AG04450 (cell line): ENCODE data around the gene ZCCHC24. TPM values are rescaled to one million over a fixed set of nuclear protein-coding genes. Genes with fewer than 3 reads are reported as not detected.
A peak's percentile ranks its signal among the peaks of the same experiment; 100 is the strongest.
"Not testable (repeated sequence)": the region's sequence is repeated elsewhere in the genome, so short reads cannot be mapped to it uniquely, and the experiment has no call there.

Experiments
- CTCF ChIA-PET: fragments of 300-600, 350-600 bp; formaldehyde crosslinking; extraction: SDS; loops from one replicate; lab custom pipeline; 2022; ENCODE audit warnings: antibody characterized with exemption, inconsistent platforms; lab: Charles Lee
- POLR2A ChIA-PET: fragments of 350-600 bp; formaldehyde crosslinking; extraction: SDS; loops from one replicate; lab custom pipeline; 2021; ENCODE audit warnings: antibody characterized with exemption, inconsistent platforms; lab: Yijun Ruan, JAX
- DNase-seq: peaks from one replicate; pipeline ENCODE4 v3.0.0-alpha.2; 2011; ENCODE audit warnings: low read depth, low spot score
- H3K27ac ChIP-seq: one replicate; pipeline ENCODE4 v1.5.1; 2012; ENCODE audit warnings: low read depth, low read length, control low read depth
- H3K27me3 ChIP-seq: one replicate; pipeline ENCODE4 v1.6.0; 2012; ENCODE audit warnings: low read length; ENCODE audit not compliant: control insufficient read depth, insufficient read depth
- H3K4me3 ChIP-seq: 2 replicates; pipeline ENCODE4 v1.5.1; 2011; ENCODE audit warnings: mild to moderate bottlenecking, low read depth, low read length, control low read depth
- H3K9me3 ChIP-seq: 2 replicates; pipeline ENCODE4 v1.5.1; 2012; ENCODE audit warnings: low read length; ENCODE audit not compliant: control insufficient read depth, insufficient read depth
- polyA plus RNA-seq: library from polyadenylated mRNA; depleted of rRNA; stranded (reverse); fragments of >200 nt; gene quantifications from 2 replicates; pipeline ENCODE4 v1.2.3, GENCODE V29; 2011
- TF ChIP-seq, protein P1 (sequence below): IDR thresholded peaks from 2 replicates; pipeline ENCODE4 v1.5.1; 2011; ENCODE audit warnings: low read depth, low read length, control low read depth, inconsistent platforms

The ZCCHC24 gene
- polyA plus RNA-seq, 1 experiment: 37.4 TPM

DNA sequence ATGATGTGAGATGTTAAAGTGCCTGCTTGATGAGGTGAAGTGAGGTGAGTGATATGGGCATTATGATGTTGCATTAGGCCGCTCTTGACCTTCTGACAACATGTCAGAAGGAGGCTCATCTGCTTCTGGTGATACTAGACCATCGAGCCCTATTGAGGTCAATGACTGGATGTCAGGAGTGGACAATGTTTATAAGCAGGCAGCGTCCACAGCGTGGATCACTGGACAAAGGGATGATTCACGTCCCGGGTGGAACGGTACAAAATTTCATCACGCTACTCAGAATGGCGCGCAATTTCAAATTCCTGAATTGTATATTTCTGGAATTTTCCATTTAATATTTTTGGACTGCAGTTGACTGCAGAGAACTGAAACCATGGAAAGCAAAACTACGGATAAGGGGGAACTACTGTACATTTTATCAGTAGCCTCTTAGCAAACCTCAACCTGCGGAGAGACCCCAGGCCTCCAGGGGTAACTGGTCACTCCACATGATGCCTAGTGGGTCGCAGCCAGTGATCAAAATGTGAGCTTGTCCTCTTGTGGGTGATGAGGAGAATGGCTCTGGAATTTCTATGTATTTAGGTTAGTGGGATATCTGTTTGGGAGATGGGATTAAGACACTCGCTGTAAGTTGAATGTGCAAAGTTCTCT lies 5.7 kb upstream of the ZCCHC24 start:
- POLR2A ChIA-PET: no interaction called here
- H3K4me3 ChIP-seq: no peak overlapping the region
- no peak for DNase-seq
- CTCF ChIA-PET: no interaction called here
- no peaks in the 10 kb centered on the region for H3K27me3 ChIP-seq
- H3K27ac ChIP-seq: peak overlapping the region; percentile 78
- TF ChIP-seq, protein P1, sequence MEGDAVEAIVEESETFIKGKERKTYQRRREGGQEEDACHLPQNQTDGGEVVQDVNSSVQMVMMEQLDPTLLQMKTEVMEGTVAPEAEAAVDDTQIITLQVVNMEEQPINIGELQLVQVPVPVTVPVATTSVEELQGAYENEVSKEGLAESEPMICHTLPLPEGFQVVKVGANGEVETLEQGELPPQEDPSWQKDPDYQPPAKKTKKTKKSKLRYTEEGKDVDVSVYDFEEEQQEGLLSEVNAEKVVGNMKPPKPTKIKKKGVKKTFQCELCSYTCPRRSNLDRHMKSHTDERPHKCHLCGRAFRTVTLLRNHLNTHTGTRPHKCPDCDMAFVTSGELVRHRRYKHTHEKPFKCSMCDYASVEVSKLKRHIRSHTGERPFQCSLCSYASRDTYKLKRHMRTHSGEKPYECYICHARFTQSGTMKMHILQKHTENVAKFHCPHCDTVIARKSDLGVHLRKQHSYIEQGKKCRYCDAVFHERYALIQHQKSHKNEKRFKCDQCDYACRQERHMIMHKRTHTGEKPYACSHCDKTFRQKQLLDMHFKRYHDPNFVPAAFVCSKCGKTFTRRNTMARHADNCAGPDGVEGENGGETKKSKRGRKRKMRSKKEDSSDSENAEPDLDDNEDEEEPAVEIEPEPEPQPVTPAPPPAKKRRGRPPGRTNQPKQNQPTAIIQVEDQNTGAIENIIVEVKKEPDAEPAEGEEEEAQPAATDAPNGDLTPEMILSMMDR: no peak
- H3K9me3 ChIP-seq: no peaks in the 10 kb centered on the region

DNA sequence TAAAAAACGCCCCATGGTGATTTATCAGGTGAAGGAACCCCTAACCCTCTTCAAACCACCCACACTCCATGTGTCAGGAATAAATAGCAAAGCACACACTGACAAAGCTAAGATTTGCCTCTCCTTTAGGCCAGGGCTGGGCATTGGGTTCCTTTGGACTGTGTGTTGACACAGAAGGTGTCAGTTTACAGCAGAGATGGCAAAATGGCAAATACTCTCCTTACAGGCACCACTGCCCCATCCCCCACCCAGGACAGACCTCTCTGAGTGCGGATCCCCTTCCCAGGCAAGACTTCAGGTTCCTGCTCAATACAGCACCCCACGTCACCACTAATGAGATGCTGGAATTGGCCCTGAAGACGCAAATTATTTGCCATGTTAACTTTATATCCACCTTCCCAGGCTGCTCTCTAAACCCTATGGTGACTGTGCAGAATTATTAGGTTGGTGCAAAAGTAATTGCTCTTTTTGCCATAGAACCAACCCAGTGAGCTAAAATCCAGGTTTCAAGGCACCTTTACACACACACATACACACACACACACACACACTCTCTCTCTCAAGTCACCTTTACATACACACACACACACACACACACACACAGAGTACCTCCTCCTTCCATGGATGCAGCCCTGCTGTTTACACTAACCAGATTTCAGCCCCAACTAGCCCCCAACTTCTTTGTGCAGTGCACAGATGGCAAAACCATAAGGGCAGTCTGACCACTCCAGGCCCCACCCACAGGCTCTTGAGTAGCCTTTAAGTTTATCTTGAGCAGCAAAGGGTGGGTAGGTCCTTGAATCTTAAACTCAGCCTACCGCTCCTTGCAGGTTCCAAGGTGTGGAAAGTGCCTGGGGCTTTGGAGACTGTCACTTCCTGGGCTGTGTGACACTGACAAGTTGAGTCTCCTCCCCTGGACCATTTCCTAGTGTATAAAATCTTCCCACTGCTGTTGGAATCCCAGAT lies 4.0 kb upstream of the ZCCHC24 start:
- ChIA-PET POLR2A (no interaction called here), CTCF (interaction anchor here (0.9 kb wide), 1 partner anchor 18 kb away, joined by 3 read pairs; no protein-coding TSS in a partner anchor)
- Histone ChIP-seq H3K9me3 (no peaks in the 10 kb centered on the region), H3K27ac (no peak overlapping the region), H3K27me3 (no peaks in the 10 kb centered on the region), H3K4me3 (no peak overlapping the region)
- DNase-seq: no peak
- TF ChIP-seq, protein P1: no peak

DNA sequence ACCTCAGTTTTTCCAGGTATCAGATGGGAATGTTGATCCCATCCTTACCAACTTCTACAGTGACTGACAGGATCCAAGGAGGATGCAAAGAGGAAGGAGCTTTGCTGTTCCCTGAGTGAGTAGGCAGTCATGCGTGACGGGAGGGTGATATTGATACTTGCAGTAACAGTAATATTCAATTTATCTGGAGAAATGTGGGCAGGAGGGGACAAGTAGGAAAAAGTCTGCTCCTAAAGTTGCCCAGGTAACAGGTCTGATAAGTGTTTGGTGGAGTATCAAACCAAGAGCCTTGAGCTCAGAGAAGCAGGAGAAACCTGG lies 3.3 kb upstream of the ZCCHC24 start:
- ChIA-PET CTCF (interaction anchor here (1.4 kb wide), 1 partner anchor 19 kb away, joined by 4 read pairs; no protein-coding TSS in a partner anchor), POLR2A (no interaction called here)
- Histone ChIP-seq H3K27ac (no peak overlapping the region), H3K27me3 (no peaks in the 10 kb centered on the region), H3K4me3 (no peak overlapping the region), H3K9me3 (no peaks in the 10 kb centered on the region)
- DNase-seq: no peak
- TF ChIP-seq, protein P1: no peak

DNA sequence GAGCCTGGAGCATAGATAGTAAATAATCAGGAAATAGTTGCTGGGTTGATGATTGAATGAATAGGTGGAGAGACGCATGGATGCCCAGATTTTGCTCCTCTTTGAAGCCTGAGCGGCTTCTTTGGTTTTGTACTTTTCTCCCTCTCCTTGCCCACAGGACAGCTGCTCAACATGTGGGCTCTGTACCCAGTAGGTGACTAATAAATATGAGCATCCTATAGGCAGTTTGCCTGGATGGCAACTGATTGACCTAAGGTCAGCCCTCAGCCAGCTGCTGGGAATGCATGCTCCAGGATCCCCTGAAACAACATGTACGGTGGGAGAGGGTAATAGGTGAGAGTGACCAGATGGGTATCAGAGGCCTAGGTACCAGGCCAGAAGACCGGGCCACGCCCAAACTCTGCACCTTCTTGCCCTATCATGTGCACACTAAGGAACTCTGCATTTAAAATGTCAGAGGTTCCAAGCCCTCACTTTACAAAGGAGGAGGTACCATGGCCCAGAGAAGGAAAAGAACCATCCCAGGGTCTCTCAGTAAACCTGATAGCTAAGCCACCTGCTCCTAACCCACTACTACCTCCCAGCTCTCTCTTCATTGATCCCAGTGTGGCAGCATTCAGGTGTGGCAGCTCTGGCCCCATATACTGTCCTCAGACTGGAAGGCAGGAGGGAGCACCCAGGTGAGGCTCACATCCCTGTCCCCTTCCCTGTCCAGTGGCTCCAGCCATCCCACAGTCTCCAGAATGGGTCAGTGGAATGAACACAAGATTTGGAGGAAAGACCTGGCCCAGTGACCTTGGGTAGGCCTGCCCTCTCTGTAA lies 2.7 kb upstream of the ZCCHC24 start:
- POLR2A ChIA-PET: no interaction called here
- no peaks in the 10 kb centered on the region for H3K9me3 ChIP-seq
- TF ChIP-seq, protein P1: no peak
- no peak overlapping the region for H3K4me3 ChIP-seq
- CTCF ChIA-PET: interaction anchor here (1.4 kb wide), 1 partner anchor 20 kb away, joined by 4 read pairs; no protein-coding TSS in a partner anchor
- H3K27me3 ChIP-seq: no peaks in the 10 kb centered on the region
- DNase-seq: no peak
- H3K27ac ChIP-seq: no peak overlapping the region

DNA sequence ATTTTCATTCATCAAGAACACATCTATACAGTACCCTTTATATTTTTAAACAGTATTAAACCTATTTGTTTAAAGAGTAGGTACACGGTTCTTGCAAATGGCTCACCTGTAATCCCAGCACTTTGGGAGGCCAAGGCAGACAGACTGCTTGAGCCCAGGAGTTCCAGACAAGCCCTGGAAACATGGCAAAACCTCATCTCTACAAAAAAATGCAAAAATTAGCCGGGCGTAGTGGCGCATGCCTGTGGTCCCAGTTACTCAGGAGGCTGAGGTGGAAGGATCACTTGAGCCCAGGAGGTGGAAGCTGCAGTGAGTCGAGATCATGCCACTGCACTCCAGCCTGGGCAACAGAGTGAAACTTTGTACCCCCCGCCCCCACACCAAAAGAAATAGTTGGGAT lies 1.8 kb upstream of the ZCCHC24 start:
- not testable (repeated sequence) for DNase-seq, H3K27ac ChIP-seq, H3K9me3 ChIP-seq, H3K27me3 ChIP-seq, H3K4me3 ChIP-seq
- ChIA-PET POLR2A (interaction anchor here (0.6 kb wide), 1 partner anchor 43 kb away, joined by 3 read pairs; no protein-coding TSS in a partner anchor), CTCF (interaction anchor here (1.4 kb wide), 1 partner anchor 20 kb away, joined by 4 read pairs; no protein-coding TSS in a partner anchor)
